Ascending aorta (tissue), 2 donors: ENCODE results near the gene BRD8. TPM values are rescaled to one million over a fixed set of nuclear protein-coding genes. Genes with fewer than 3 reads are reported as not detected.

ENCODE experiments used
- DNase-seq, 2 donors: peaks; one replicate each; pipeline ENCODE4 v3.0.0-alpha.2; 2019; ENCODE audit warnings: low spot score in 2 of 2
- H3K27ac ChIP-seq, 2 donors: fragments of 200-600 bp; sonication (generic); one replicate each; pipeline ENCODE4 v1.5.1; 2016 to 2017; ENCODE audit warnings: mild to moderate bottlenecking in 1 of 2
- H3K27me3 ChIP-seq: fragments of 200-600 bp; sonication (generic); one replicate; pipeline ENCODE4 v1.5.1; 2017
- H3K36me3 ChIP-seq, 2 donors: fragments of 200-600 bp; sonication (generic); one replicate each; pipeline ENCODE4 v1.5.1; 2016
- H3K4me1 ChIP-seq, 2 donors: fragments of 200-600 bp; sonication (generic); one replicate each; pipeline ENCODE4 v1.5.1; 2016 to 2017; ENCODE audit warnings: mild to moderate bottlenecking in 1 of 2
- H3K4me3 ChIP-seq, 2 donors: fragments of 200-600 bp; sonication (generic); one replicate each; pipeline ENCODE4 v1.5.1; 2016 to 2017; ENCODE audit warnings: mild to moderate bottlenecking in 1 of 2
- H3K9me3 ChIP-seq, 2 donors: fragments of 200-600 bp; sonication (generic); one replicate each; pipeline ENCODE4 v1.5.1; 2016
- intact Hi-C: fragments of 100-400 bp; cut with DNase I; formaldehyde crosslinking; loops from one replicate; pipeline ENCODE4 v1.15.1; 2023
- total RNA-seq: library from RNA; depleted of rRNA; stranded (reverse); fragments of >200 nt; gene quantifications from one replicate; pipeline ENCODE4 v1.1.0, GENCODE V29; 2016
- TF ChIP-seq, protein P1 (sequence below), 3 experiments: fragments of 200-600 bp in 2 of 3; fragments of 450-650 bp in 1 of 3; sonication (generic) in 2 of 3; IDR thresholded peaks; one replicate each; pipeline ENCODE4 v1.5.1; 2016 to 2019; ENCODE audit warnings: antibody characterized with exemption in 3 of 3, mild to moderate bottlenecking in 1 of 3, moderate library complexity in 1 of 3

BRD8 gene
- total RNA-seq, 1 donor from 2014 or later, result 18.8 TPM

DNA sequence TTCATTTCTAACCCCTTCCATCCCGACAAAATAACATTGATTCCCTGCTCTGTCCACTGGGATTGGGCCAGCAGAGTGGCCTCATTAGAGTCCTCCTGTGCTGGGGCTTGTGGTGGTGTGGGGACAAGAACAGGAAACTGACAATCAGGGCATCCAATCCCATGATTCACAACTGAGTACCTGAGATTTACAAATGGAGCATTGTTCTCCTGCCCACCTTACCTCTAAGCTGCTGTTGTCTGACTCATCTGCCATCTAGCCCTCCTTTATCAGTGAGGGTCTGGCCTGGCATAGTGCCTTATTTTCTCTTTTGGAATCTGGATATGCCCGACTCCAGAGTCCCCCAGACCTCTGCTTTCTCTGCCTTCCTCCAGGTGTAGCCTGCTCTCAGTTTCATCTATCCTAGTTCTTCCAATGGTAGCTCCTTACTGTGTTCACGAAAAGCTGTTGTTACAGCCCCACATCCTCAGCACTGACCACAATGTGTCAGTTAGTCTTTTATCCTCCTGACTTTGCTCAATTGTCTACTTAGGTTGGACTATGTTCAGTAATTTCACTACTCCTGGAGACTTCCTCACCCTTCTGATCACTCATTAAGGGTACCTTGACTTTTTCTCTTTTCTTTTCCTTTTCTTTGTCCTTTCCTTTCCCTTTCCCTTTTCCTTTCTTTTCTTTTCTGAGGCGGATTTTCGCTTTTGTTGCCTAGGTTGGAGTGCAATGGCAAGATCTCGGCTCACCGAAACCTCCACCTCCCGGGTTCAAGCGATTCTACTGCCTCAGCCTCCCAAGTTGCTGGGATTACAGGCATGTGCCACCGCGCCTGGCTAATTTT lies 81.2 kb downstream of the BRD8 start:
- TF ChIP-seq, protein P1, sequence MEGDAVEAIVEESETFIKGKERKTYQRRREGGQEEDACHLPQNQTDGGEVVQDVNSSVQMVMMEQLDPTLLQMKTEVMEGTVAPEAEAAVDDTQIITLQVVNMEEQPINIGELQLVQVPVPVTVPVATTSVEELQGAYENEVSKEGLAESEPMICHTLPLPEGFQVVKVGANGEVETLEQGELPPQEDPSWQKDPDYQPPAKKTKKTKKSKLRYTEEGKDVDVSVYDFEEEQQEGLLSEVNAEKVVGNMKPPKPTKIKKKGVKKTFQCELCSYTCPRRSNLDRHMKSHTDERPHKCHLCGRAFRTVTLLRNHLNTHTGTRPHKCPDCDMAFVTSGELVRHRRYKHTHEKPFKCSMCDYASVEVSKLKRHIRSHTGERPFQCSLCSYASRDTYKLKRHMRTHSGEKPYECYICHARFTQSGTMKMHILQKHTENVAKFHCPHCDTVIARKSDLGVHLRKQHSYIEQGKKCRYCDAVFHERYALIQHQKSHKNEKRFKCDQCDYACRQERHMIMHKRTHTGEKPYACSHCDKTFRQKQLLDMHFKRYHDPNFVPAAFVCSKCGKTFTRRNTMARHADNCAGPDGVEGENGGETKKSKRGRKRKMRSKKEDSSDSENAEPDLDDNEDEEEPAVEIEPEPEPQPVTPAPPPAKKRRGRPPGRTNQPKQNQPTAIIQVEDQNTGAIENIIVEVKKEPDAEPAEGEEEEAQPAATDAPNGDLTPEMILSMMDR (IDR thresholded peaks at IDR 0.05), result no peak
- H3K27ac ChIP-seq, result no peak overlapping the region
- H3K36me3 ChIP-seq, result no peaks in the 10 kb centered on the region
- intact Hi-C loops, result no loop called here
- H3K9me3 ChIP-seq, result no peaks in the 10 kb centered on the region
- H3K27me3 ChIP-seq, result no peaks in the 10 kb centered on the region
- no peaks in the 10 kb centered on the region for H3K4me1 ChIP-seq
- no peak for DNase-seq
- no peak overlapping the region for H3K4me3 ChIP-seq

- DNase-seq, result no peak
- Histone ChIP-seq H3K27ac (no peak overlapping the region), H3K4me1 (no peaks in the 10 kb centered on the region), H3K27me3 (no peaks in the 10 kb centered on the region), H3K36me3 (no peaks in the 10 kb centered on the region), H3K9me3 (no peaks in the 10 kb centered on the region), H3K4me3 (no peak overlapping the region)
- intact Hi-C loops, result no loop called here
- TF ChIP-seq, protein P1 (IDR thresholded peaks at IDR 0.05), result no peak
Measured at GRCh38 chr5:138096363-138096762, 82.1 kb downstream of the BRD8 start.

DNA sequence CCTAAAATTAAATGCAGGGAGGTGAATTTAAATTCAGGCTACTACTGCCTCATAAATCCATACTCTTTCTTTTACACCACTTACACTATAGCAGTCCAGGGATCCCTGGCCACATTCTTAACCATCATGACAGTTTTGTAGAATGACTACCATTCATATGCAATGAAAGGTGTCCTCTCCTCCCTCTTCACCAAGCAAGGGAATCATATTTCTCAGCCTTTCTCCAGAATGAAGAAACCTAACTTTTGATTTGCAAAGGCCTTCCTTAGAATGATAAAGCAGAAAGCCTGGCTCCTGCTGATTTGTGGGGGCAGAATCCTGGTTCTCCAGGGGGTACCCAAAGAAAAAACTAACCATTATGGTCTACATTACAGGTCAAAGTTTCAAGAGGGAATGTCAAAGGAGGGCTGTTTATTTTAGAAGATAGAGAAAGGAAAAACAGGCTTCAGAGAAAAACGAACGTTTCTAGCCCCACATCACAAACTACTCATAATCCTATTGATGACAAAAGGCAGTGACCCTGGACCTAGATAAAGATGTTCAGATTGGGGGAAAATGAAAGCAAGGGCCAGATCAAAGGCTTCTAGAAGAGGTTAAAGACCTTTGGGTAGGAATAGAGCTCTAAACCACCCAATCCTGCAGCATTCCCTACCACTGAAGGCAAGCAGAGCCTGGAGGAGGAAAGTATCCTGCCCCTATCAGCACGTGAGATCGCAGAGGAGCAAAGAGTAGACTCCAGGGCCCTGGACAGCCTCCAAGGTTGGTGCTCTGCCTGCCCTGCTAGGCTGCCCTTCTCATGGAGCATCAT lies 83.1 kb downstream of the BRD8 start:
- intact Hi-C loops, result no loop called here
- TF ChIP-seq, protein P1 (IDR thresholded peaks at IDR 0.05), result no peak
- Histone ChIP-seq H3K4me1 (no peaks in the 10 kb centered on the region), H3K36me3 (no peaks in the 10 kb centered on the region), H3K4me3 (no peak overlapping the region), H3K27ac (no peak overlapping the region), H3K27me3 (no peaks in the 10 kb centered on the region), H3K9me3 (no peaks in the 10 kb centered on the region)
- DNase-seq, result no peak

DNA sequence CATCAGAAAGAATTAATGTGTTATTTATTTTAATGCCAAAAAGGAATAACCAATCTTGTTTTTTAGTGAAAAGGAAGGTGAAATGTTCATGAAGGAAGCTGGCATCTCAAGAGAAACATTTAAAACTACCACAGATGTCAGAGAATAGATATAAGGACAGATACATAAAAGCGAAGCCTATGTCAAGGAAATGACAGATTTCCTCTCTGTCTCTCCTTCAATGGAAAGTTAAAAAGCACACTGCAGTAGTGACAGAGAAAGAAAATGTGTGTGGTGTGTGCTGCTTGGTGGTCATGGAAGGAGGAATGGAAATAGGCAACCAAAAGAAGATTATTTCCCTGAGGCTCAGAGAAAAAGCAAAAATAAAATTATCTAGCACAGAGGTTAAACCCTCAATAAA lies 85.4 kb downstream of the BRD8 start:
- H3K27ac ChIP-seq, result no peak overlapping the region
- intact Hi-C loops, result no loop called here
- H3K27me3 ChIP-seq, result no peaks in the 10 kb centered on the region
- no peak for DNase-seq
- TF ChIP-seq, protein P1 (IDR thresholded peaks at IDR 0.05), result no peak
- no peaks in the 10 kb centered on the region for H3K4me1 ChIP-seq
- no peaks in the 10 kb centered on the region for H3K36me3 ChIP-seq
- no peaks in the 10 kb centered on the region for H3K9me3 ChIP-seq
- H3K4me3 ChIP-seq, result no peak overlapping the region

DNA sequence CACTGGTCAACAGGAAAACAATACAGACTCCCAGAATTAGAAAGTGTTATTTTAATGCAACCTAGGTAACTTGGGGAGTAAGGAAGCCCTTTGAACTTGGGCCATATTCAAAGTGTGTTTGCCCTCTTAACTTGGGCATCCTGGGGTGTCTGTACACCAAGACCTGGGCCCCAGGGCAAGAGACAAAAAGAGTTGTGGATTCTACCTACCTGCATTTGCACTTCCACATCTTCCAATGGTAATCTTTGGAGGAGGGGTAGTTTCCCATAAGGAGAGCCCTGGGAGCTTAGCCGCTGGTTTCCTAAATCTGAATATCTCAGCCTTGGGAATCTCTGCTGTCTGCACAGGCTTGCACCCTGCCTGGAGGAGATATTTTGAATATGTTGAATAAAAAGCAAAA lies 86.1 kb downstream of the BRD8 start:
- Histone ChIP-seq H3K27ac (no peak overlapping the region), H3K27me3 (no peaks in the 10 kb centered on the region), H3K9me3 (no peaks in the 10 kb centered on the region), H3K36me3 (no peaks in the 10 kb centered on the region), H3K4me3 (no peak overlapping the region), H3K4me1 (no peaks in the 10 kb centered on the region)
- DNase-seq, result no peak
- TF ChIP-seq, protein P1 (IDR thresholded peaks at IDR 0.05), result no peak
- intact Hi-C loops, result no loop called here
